Adrenal gland (tissue), 5 donors: Measurements from ENCODE around the gene CXorf66.
"Not testable (repeated sequence)": the region's sequence is repeated elsewhere in the genome, so short reads cannot be mapped to it uniquely, and the experiment has no call there.

Source experiments
- POLR2A ChIP-seq, 2 donors: fragments of 450-650 bp; IDR thresholded peaks; one replicate each; pipeline ENCODE4 v1.6.1; 2017; ENCODE audit warnings: antibody characterized with exemption in 2 of 2, mild to moderate bottlenecking in 2 of 2, moderate library complexity in 1 of 2
- TF ChIP-seq, protein P1 (sequence below), 6 experiments: fragments of 450-650 bp in 4 of 6; fragments of 200-600 bp in 2 of 6; sonication (generic) in 1 of 6; IDR thresholded peaks; 1 replicate in 5 of 6; 2 replicates in 1 of 6; pipeline versions ENCODE4 v1.5.1 to v1.8.0; 2016 to 2021; ENCODE audit warnings: antibody characterized with exemption in 6 of 6, mild to moderate bottlenecking in 2 of 6, moderate library complexity in 1 of 6
- donor health status: DM: no; HTN: no; CAD: no.

DNA sequence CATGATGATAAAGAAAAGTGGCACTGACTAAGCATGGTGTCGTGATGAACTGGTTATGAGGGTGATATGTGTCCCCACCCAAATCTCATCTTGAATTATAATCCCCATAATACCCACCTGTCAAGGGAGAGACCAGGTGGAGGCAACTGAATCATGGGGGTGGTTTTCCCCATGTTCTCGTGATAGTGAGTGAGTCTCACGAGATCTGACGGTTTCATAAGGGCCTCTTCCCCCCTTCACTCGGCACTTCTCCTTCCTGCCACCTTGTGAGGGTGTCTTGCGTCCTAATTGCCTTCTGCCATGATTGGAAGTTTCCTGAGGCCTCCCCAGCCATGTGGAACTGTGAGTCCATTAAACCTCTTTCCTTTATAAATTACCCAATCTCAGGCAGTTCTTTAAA is 44.2 kb downstream of the CXorf66 start:
- TF ChIP-seq, protein P1, sequence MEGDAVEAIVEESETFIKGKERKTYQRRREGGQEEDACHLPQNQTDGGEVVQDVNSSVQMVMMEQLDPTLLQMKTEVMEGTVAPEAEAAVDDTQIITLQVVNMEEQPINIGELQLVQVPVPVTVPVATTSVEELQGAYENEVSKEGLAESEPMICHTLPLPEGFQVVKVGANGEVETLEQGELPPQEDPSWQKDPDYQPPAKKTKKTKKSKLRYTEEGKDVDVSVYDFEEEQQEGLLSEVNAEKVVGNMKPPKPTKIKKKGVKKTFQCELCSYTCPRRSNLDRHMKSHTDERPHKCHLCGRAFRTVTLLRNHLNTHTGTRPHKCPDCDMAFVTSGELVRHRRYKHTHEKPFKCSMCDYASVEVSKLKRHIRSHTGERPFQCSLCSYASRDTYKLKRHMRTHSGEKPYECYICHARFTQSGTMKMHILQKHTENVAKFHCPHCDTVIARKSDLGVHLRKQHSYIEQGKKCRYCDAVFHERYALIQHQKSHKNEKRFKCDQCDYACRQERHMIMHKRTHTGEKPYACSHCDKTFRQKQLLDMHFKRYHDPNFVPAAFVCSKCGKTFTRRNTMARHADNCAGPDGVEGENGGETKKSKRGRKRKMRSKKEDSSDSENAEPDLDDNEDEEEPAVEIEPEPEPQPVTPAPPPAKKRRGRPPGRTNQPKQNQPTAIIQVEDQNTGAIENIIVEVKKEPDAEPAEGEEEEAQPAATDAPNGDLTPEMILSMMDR (IDR thresholded peaks at IDR 0.05) = not testable (repeated sequence)
- not testable (repeated sequence) for TF ChIP-seq POLR2A (IDR thresholded peaks at IDR 0.05)
